RKO (cell line): Measurements from ENCODE around the gene TMEM271.

Source experiments
- DNase-seq: peaks from one replicate; pipeline ENCODE4 v3.0.0-alpha.2; 2016; ENCODE audit warnings: low spot score

The TMEM271 gene

DNA sequence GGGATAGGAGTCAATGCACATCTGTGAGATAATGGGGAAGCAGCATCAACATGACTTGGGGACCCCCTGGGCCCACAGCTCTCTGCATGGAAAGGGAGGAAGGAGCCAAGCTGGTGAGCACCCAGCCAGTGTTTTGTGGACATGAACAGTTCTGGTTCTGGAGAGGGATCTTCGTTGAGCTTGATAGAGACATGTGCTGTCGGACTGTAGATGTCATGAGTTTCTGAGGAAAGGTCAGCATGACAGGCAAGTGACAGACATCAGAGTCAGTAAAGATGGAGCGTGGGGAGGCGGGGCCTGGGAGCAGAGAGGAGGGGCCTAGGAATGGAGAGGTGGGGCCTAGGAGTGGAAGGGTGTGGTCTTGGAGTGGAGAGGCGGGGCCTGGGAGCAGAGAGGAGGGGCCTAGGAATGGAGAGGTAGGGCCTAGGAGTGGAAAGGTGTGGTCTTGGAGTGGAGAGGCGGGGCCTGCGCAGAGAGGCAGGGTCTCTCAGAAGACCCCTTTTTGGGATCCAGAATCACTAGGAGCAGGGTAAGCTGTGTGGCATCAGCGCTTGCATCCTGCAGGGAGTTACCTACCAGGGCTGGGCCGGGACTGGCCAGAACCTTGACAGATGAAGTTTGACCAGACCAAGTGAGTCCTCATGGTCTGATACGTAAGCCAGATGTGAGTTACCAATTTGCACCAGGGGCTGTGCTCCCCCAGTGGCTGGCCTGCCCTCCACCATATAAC is 43.3 kb downstream of the TMEM271 start:
- DNase-seq = no peak

DNA sequence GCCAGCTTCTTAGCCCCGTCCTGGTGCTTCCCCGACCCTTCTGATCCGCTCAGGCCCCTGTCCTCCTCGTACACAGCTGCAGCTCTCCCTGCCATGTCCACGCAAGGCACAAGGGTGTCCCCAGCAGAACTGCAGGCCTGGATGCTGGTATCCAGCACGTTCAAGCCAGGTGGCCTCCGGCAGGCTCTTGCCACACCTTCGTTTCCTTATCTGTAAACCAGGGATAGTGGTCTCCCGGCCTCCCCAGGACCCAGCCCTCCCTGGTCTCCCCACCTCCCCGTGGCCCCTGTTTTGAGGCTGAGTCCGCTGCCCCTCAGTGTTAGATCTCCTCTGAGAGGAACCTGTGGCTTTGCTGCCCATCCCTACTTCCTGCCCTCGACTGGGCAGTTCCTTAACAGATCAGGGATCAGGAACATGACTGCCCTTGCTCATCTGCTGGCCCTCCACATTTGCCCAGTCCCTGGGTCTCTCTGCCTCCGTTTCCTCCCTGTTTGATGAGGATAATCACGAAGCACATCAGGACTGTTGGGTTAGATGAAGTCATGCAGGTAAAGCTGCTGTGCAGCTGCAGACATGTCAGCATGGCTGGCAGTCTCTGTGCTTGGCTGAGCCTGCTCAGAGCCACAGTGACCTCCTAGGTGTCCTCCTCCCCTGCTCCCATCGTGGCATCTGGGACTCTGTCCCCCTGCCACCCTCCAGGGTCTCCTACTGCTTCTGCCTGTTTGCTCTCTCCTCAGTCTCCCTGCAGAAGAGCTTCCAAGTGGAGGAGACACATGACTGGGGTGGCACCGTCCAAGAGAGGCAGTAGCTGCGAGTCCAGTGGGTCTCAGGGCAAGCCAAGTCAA is 44.2 kb downstream of the TMEM271 start:
- no peak for DNase-seq

DNA sequence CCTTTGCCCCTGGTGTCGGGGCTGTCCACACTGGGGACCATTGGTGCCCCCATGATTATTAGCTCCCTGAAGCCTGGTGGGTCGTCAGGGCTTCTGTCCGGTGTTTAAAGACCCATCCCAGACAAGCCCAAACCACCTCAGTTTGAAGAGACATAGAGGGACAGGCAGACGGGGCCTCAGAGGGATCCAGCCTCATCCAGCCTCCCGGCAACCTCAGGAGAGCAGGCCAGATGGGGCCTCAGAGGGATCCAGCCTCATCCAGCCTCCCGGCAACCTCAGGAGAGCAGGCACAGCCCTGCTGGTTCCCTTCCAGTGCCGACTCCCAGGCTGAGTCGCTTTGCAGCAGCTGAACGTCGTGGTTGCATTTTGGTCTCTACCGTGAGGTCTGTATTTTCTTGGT is 45.0 kb downstream of the TMEM271 start:
- no peak for DNase-seq

DNA sequence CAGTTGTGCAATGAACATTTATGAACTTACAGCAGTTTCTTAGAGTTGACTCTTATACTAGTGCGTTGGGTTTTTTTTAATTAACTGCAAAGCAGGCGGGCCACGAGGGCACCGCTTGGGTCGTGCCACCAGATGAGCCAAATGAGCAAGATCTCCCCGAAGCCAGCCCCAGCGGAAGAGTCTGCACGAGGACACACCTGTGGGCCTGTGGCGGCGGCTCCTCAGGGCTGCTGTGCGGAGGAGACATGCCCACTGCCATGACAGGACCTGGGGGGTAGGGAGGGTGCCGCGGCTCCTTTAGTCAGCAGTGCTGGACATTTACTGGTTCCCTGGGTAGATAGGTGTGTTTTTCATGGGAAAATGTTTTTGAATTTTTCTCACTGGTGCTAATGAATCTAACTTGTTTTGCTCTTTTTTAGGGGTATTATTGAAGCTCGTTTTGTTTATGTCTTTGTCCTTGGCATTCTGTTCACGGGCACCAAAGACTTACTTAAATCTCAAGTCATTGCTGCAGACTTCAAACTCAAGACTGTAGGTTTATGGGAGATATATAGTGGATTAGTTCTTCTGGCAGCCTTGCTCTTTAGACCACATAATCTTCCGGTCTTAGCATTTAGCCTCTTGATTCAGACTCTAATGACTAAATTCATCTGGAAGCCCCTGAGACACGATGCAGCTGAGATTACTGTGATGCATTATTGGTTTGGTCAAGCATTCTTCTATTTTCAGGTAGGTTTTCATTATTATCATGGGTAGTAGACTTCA is 45.9 kb downstream of the TMEM271 start:
- DNase-seq = no peak

DNA sequence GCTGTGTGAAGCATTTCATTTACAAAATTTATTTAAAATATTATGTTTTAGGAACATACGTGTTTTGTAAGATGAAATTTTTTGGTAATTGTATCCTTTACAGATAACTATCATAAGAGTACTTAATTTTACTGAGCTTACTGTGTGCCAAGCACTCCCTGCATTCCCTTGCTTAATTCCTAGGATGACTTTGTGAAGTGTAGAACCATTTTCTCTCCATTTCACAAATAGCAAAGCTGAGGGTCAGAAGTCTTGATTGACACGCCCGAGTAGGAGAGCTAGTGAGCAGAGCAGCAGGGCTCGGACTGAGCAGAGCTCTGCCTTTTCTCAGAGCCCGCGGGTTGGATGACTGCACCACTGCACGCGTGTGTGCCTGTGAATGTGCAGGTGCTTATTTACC is 46.5 kb downstream of the TMEM271 start:
- no peak for DNase-seq

DNA sequence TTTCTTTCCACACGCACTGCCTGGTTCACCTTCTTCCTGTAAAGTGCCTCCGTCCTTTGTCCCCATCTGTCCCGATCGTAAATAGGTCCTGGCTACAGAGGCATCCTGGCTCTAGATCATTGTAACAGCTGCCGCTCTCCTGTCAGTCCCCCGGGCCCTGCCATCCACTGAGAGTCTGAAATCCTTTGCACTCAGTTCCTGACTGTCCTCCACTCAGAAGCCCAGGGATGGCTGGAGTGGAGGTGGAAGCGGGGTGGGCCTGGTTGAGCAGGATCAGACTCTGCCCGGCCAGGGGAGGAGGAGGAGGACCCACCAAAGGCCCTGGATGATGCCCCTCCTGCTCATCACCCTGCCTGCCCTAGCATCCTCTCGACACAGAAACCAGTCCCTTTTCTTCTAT is 47.3 kb downstream of the TMEM271 start:
- no peak for DNase-seq

DNA sequence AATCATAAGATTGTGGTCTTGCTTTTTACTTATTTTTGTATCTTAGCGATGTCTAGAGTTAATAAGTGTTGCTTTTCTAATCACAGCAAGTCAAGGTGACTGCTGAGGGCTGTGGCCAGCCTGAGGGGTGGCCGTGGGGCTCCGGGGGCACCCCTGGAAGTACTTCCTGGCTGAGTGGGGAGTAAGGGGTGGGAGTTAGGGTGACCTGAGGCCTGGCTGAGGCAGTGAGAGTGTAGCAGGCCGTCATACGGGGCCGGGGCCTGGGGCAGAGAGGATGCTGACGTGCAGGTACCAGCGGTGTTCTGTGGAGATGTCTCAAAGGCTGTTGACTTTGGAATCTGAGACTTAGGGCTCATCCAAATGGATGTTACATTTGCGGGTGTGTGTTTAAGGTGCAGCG is 47.8 kb downstream of the TMEM271 start:
- no peak for DNase-seq

DNA sequence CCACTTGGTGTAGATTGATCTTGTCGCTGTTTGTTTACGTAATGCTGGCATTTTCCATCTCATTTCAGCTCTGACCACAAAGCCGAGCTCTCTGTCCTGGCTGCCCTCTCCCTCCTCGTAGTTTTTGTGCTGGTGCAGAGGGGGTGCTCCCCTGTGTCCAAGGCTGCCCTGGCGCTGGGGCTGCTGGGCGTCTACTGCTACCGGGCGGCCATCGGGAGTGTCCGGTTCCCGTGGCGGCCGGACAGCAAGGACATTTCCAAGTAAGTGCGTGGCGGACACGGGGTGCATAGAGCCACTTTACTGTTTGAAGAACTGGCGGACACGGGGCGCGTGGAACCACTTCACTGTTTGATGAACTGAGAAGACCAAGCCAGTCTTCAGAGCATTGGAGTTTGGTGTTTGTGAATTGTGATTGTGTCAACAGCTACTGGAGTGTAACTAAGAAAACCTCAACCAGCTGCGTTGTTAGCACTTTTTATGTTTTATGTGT is 49.1 kb downstream of the TMEM271 start:
- no peak for DNase-seq

DNA sequence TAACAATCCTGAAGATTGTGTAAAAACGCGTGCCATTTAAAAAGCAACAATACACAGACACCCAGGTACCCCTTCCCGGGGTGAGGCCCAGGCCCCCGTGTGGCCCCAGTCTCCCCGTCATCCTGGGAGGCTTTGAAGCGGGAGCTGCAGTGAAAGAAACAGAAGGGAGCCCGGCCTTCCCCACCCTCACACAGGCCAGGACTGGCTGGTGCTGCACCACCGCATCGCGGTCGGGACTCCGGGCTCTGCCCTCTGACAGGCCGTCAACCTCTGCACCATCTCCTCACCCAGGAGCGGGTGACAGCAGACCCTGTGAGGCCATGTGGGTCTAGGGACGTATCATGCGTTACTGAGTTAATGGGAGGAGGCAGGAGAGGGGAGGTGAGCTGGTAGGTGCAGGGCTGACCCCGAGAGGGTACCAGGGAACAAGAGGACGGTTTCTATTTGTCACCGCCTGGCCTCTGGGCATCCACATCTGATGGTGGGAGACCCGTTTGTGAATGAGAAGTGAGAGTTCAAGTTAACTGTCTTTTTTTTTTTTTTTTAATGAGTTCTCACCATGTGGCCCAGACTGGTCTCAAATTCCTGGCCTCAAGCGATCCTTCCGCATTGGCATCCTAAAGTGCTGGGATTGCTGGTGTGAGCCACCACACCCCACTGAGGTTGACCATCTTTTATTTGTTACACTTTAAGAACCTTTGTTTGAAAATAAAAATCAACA is 49.7 kb downstream of the TMEM271 start:
- no peak for DNase-seq

DNA sequence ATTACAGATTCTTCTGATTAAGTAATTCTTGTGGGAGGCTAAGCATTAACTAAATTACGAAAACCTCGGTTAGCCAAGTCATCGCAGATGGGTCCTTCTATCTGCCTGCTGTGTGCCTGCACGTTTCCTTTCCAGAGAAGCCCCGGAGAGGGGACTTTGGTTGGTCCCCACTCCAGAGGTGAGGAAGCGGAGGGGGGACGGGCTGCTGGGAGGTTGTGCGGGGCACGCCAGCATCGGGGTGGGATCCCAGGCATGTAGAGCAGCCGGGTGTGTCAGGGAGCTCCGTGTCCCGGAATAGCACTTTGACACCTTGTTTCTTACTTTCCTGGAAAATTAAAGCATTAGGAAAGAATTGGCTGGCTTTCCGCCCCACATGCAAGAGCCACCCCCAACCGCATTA is 50.4 kb downstream of the TMEM271 start:
- DNase-seq = no peak

DNA sequence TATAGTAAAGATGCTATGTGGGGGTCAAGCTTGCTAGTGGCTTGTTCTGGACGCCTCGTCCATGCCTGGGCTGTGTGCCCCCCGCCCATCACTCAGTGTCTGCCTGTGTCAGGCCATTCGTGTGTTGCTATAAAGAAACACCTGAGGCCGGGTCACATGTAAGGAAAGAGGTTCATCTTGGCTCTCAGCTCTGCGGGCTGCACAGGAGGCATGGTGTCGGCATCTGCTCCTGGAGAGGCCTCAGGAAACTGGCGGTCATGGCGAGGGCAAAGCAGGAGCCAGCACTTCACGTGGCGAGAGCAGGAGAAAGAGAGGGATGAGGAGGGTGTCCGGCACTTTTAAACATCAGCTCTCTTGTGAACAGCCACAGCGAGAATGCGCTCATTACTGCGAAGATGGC is 51.9 kb downstream of the TMEM271 start:
- no peak for DNase-seq
